HEK293 (cell line): ENCODE data around the gene TTLL7.

Source experiments
- CTCF ChIA-PET: fragments of 350-600 bp; formaldehyde crosslinking; extraction: SDS; loops from one replicate; lab custom pipeline; 2021; ENCODE audit warnings: antibody characterized with exemption; lab: Yijun Ruan, JAX
- POLR2A ChIA-PET: fragments of 300-600 bp; formaldehyde crosslinking; extraction: SDS; loops from one replicate; lab custom pipeline; 2020; ENCODE audit warnings: antibody characterized with exemption, inconsistent platforms; lab: Yijun Ruan, JAX
- H3K27ac ChIP-seq: fragments of 200-500 bp; sonication (Bioruptor generic); 2 replicates; pipeline ENCODE4 v1.5.1; 2014; ENCODE audit warnings: low read depth, low read length, control low read depth, inconsistent platforms; ENCODE audit errors: extremely low read depth
- H3K36me3 ChIP-seq, 2 experiments: fragments of 200-500 bp in 1 of 2; sonication (Bioruptor generic) in 1 of 2; 1 replicate in 1 of 2; 2 replicates in 1 of 2; pipeline ENCODE4 v1.5.1; 2014 to 2017; ENCODE audit warnings: inconsistent platforms in 2 of 2, low read length in 2 of 2; ENCODE audit not compliant: control insufficient read depth in 2 of 2, insufficient read depth in 1 of 2
- H3K4me1 ChIP-seq: fragments of 200-500 bp; sonication (Bioruptor generic); 2 replicates; pipeline ENCODE4 v1.5.1; 2014; ENCODE audit warnings: mild to moderate bottlenecking, low read length, inconsistent platforms; ENCODE audit not compliant: control insufficient read depth, insufficient read depth
- H3K4me3 ChIP-seq: 2 replicates; pipeline ENCODE4 v1.5.1; 2011; ENCODE audit warnings: low read depth, mild to moderate bottlenecking, control low read depth, low read length, moderate library complexity
- H3K9me3 ChIP-seq: fragments of 200-500 bp; sonication (Bioruptor generic); 2 replicates; pipeline ENCODE4 v1.5.1; 2014; ENCODE audit warnings: low read depth, low read length, inconsistent platforms; ENCODE audit not compliant: control insufficient read depth, insufficient read depth
- GFI1B ChIP-seq: fragments of 450-650 bp; formaldehyde crosslinking; IDR thresholded peaks from 2 replicates; pipeline ENCODE4 v1.5.1; 2016; ENCODE audit warnings: missing biosample characterization, missing genetic modification characterization
- GLI2 ChIP-seq: fragments of 450-650 bp; formaldehyde crosslinking; IDR thresholded peaks from 2 replicates; pipeline ENCODE4; 2017; ENCODE audit warnings: missing biosample characterization, missing genetic modification characterization, low read depth, borderline replicate concordance
- IKZF3 ChIP-seq: fragments of 450-650 bp; IDR thresholded peaks from 2 replicates; pipeline ENCODE4 v1.5.0; 2018; ENCODE audit warnings: missing biosample characterization, mild to moderate bottlenecking, missing genetic modification characterization, moderate library complexity
- PRDM10 ChIP-seq: fragments of 450-650 bp; formaldehyde crosslinking; IDR thresholded peaks from 2 replicates; pipeline ENCODE4 v1.5.1; 2016; ENCODE audit warnings: missing biosample characterization, missing genetic modification characterization
- SCRT1 ChIP-seq: fragments of 450-650 bp; formaldehyde crosslinking; IDR thresholded peaks from 2 replicates; pipeline ENCODE4 v1.5.1; 2016; ENCODE audit warnings: missing biosample characterization, missing genetic modification characterization, borderline replicate concordance
- SP2 ChIP-seq: fragments of 450-650 bp; formaldehyde crosslinking; IDR thresholded peaks from 2 replicates; pipeline ENCODE4 v1.5.1; 2016; ENCODE audit warnings: missing biosample characterization, missing genetic modification characterization
- YY2 ChIP-seq: fragments of 450-650 bp; formaldehyde crosslinking; IDR thresholded peaks from 2 replicates; pipeline ENCODE4 v1.5.1; 2016; ENCODE audit warnings: missing biosample characterization, missing genetic modification characterization
- ZBTB48 ChIP-seq: fragments of 450-650 bp; formaldehyde crosslinking; IDR thresholded peaks from 2 replicates; pipeline ENCODE4 v1.5.1; 2016; ENCODE audit warnings: missing biosample characterization, missing genetic modification characterization
- ZBTB7A ChIP-seq: fragments of 450-650 bp; formaldehyde crosslinking; IDR thresholded peaks from 2 replicates; pipeline ENCODE4 v1.5.1; 2016; ENCODE audit warnings: low read depth, missing biosample characterization, missing genetic modification characterization
- ZEB2 ChIP-seq: fragments of 450-650 bp; formaldehyde crosslinking; IDR thresholded peaks from 2 replicates; pipeline ENCODE4 v1.5.1; 2016; ENCODE audit warnings: missing biosample characterization, missing genetic modification characterization
- ZNF132 ChIP-seq: fragments of 450-650 bp; formaldehyde crosslinking; IDR thresholded peaks from 2 replicates; pipeline ENCODE4 v1.5.1; 2017; ENCODE audit warnings: missing biosample characterization, missing genetic modification characterization, borderline replicate concordance
- ZNF140 ChIP-seq: fragments of 450-650 bp; formaldehyde crosslinking; IDR thresholded peaks from 2 replicates; pipeline ENCODE4 v1.5.1; 2016; ENCODE audit warnings: missing biosample characterization, missing genetic modification characterization
- ZNF175 ChIP-seq: fragments of 450-650 bp; formaldehyde crosslinking; IDR thresholded peaks from 2 replicates; pipeline ENCODE4 v1.5.1; 2016; ENCODE audit warnings: missing biosample characterization, missing genetic modification characterization
- ZNF184 ChIP-seq: fragments of 450-650 bp; IDR thresholded peaks from 2 replicates; pipeline ENCODE4 v1.5.1; 2018; ENCODE audit warnings: missing biosample characterization, mild to moderate bottlenecking, missing genetic modification characterization
- ZNF223 ChIP-seq: fragments of 450-650 bp; formaldehyde crosslinking; IDR thresholded peaks from 2 replicates; pipeline ENCODE4 v1.5.1; 2016; ENCODE audit warnings: missing biosample characterization, missing genetic modification characterization
- ZNF366 ChIP-seq: fragments of 450-650 bp; formaldehyde crosslinking; conservative IDR thresholded peaks from 2 replicates; pipeline ENCODE4 v1.5.1; 2016; ENCODE audit warnings: missing biosample characterization, missing genetic modification characterization
- ZNF37A ChIP-seq: fragments of 450-650 bp; IDR thresholded peaks from 2 replicates; pipeline ENCODE4 v1.5.1; 2018; ENCODE audit warnings: missing biosample characterization, missing genetic modification characterization
- ZNF391 ChIP-seq: fragments of 450-650 bp; formaldehyde crosslinking; IDR thresholded peaks from 2 replicates; pipeline ENCODE4 v1.5.1; 2016; ENCODE audit warnings: low read depth, missing biosample characterization, missing genetic modification characterization, borderline replicate concordance
- ZNF394 ChIP-seq: fragments of 450-650 bp; formaldehyde crosslinking; IDR thresholded peaks from 2 replicates; pipeline ENCODE4 v1.5.1; 2016; ENCODE audit warnings: missing biosample characterization, missing genetic modification characterization, mild to moderate bottlenecking, moderate library complexity, borderline replicate concordance
- ZNF398 ChIP-seq: fragments of 450-650 bp; formaldehyde crosslinking; IDR thresholded peaks from 2 replicates; pipeline ENCODE4 v1.5.1; 2017; ENCODE audit warnings: missing biosample characterization, missing genetic modification characterization
- ZNF416 ChIP-seq: fragments of 450-650 bp; formaldehyde crosslinking; IDR thresholded peaks from 2 replicates; pipeline ENCODE4 v1.5.1; 2016; ENCODE audit warnings: missing biosample characterization, missing genetic modification characterization
- ZNF423 ChIP-seq: fragments of 450-650 bp; formaldehyde crosslinking; IDR thresholded peaks from 2 replicates; pipeline ENCODE4 v1.5.1; 2016; ENCODE audit warnings: missing biosample characterization, missing genetic modification characterization
- ZNF48 ChIP-seq: fragments of 450-650 bp; formaldehyde crosslinking; IDR thresholded peaks from 2 replicates; pipeline ENCODE4 v1.5.1; 2016; ENCODE audit warnings: missing biosample characterization, missing genetic modification characterization
- ZNF561 ChIP-seq: fragments of 450-650 bp; IDR thresholded peaks from 2 replicates; pipeline ENCODE4 v1.5.1; 2018; ENCODE audit warnings: missing biosample characterization, missing genetic modification characterization, borderline replicate concordance
- ZNF624 ChIP-seq: fragments of 450-650 bp; formaldehyde crosslinking; IDR thresholded peaks from 2 replicates; pipeline ENCODE4 v1.5.1; 2017; ENCODE audit warnings: missing biosample characterization, missing genetic modification characterization
- ZNF677 ChIP-seq: fragments of 450-650 bp; IDR thresholded peaks from 2 replicates; pipeline ENCODE4 v1.5.0; 2018; ENCODE audit warnings: missing biosample characterization, mild to moderate bottlenecking, missing genetic modification characterization, moderate library complexity
- ZNF747 ChIP-seq: fragments of 450-650 bp; formaldehyde crosslinking; IDR thresholded peaks from 2 replicates; pipeline ENCODE4 v1.5.1; 2016; ENCODE audit warnings: missing biosample characterization, missing genetic modification characterization
- TF ChIP-seq, protein P1 (sequence below): fragments of 450-650 bp; formaldehyde crosslinking; IDR thresholded peaks from 2 replicates; pipeline ENCODE4 v1.5.1; 2016; ENCODE audit warnings: missing biosample characterization, missing genetic modification characterization

The TTLL7 gene

DNA sequence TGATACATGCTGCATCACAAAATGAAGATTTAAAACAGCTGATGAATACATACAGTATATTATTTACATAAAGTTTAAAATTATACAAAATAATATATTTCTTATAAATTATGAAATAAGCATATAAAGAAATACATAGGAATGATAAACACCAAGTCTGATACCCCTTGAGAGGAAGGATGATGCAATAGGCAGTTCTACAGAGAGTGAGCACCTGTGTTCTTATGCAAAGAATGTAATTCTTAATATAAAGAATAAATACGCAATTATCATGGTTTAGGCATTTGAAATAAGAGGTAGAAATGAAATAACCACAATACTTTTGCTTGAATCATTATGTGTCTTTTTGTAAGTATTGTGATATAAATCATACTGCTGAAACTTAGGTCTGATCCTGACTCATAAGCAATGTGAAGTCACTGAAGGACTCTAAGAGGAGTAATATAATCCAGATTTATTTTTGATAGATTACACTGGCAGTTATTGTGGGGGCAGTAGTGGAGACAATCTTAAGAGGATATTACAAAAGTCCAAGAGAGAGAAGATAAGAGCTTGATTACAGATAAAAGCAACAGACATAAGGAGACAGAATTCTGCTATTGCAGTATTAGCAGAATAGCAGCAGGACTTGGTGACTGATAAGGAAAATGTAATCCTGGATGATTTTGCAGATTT is 39.0 kb downstream of the TTLL7 start:
- POLR2A ChIA-PET = no interaction called here
- H3K36me3 ChIP-seq = no peaks in the 10 kb centered on the region
- CTCF ChIA-PET = no interaction called here
- H3K4me1 ChIP-seq = no peaks in the 10 kb centered on the region
- no peaks in the 10 kb centered on the region for H3K9me3 ChIP-seq
- no peak overlapping the region for H3K4me3 ChIP-seq
- TF ChIP-seq GLI2 (tag by site-specific recombination) = no peak
- no peak for TF ChIP-seq YY2
- no peak for TF ChIP-seq ZNF140 (tag by site-specific recombination)
- TF ChIP-seq SP2 (tag by site-specific recombination) = no peak
- TF ChIP-seq ZNF366 (tag by site-specific recombination) = no peak
- no peak for TF ChIP-seq ZNF394 (tag by site-specific recombination)
- TF ChIP-seq ZEB2 (tag by site-specific recombination) = peak; percentile 33; the same call in 1 of the 2 replicates
- TF ChIP-seq ZNF398 (tag by site-specific recombination) = peak; percentile 21; the same call in 1 of the 2 replicates
- 0 out of 2 replicates have a peak, but pooled peaks have one; percentile 28 for TF ChIP-seq GFI1B (tag by site-specific recombination)
- TF ChIP-seq ZNF423 (tag by site-specific recombination) = no peak
- TF ChIP-seq ZNF175 (tag by site-specific recombination) = no peak
- H3K27ac ChIP-seq = no peak overlapping the region

GRCh38 chr1:83958704-83959103 is 40.2 kb downstream of the TTLL7 start:
- no peak overlapping the region for H3K27ac ChIP-seq
- TF ChIP-seq ZNF677 (tag by site-specific recombination) (no peak), ZNF561 (tag by site-specific recombination) (no peak), ZNF132 (tag by site-specific recombination) (no peak), ZNF48 (tag by site-specific recombination) (no peak), ZNF747 (tag by site-specific recombination) (no peak), ZNF416 (tag by site-specific recombination) (no peak), PRDM10 (tag by site-specific recombination) (no peak), GLI2 (tag by site-specific recombination) (no peak), IKZF3 (tag by site-specific recombination) (no peak), ZNF391 (tag by site-specific recombination) (no peak), ZNF223 (no peak), ZNF624 (tag by site-specific recombination) (no peak), SCRT1 (no peak), ZNF37A (tag by site-specific recombination) (no peak), GFI1B (tag by site-specific recombination) (no peak), ZBTB48 (tag by site-specific recombination) (no peak), ZNF184 (tag by site-specific recombination) (no peak), ZBTB7A (tag by site-specific recombination) (no peak)
- TF ChIP-seq, protein P1, sequence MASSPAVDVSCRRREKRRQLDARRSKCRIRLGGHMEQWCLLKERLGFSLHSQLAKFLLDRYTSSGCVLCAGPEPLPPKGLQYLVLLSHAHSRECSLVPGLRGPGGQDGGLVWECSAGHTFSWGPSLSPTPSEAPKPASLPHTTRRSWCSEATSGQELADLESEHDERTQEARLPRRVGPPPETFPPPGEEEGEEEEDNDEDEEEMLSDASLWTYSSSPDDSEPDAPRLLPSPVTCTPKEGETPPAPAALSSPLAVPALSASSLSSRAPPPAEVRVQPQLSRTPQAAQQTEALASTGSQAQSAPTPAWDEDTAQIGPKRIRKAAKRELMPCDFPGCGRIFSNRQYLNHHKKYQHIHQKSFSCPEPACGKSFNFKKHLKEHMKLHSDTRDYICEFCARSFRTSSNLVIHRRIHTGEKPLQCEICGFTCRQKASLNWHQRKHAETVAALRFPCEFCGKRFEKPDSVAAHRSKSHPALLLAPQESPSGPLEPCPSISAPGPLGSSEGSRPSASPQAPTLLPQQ (tag by site-specific recombination) = no peak
- CTCF ChIA-PET = interaction anchor here (0.7 kb wide), 1 partner anchor 817 kb away, joined by 4 read pairs; no protein-coding TSS in a partner anchor
- H3K36me3 ChIP-seq = no peaks in the 10 kb centered on the region
- H3K4me1 ChIP-seq = no peaks in the 10 kb centered on the region
- POLR2A ChIA-PET = no interaction called here
- no peaks in the 10 kb centered on the region for H3K9me3 ChIP-seq
- no peak overlapping the region for H3K4me3 ChIP-seq
